ENCODE results near the gene FAM120B. TPM values are rescaled to one million over a fixed set of nuclear protein-coding genes. Genes with fewer than 3 reads are reported as not detected.

Gene FAM120B
- total RNA-seq, 1 experiment from 2014 or later, result 25.2 TPM

DNA sequence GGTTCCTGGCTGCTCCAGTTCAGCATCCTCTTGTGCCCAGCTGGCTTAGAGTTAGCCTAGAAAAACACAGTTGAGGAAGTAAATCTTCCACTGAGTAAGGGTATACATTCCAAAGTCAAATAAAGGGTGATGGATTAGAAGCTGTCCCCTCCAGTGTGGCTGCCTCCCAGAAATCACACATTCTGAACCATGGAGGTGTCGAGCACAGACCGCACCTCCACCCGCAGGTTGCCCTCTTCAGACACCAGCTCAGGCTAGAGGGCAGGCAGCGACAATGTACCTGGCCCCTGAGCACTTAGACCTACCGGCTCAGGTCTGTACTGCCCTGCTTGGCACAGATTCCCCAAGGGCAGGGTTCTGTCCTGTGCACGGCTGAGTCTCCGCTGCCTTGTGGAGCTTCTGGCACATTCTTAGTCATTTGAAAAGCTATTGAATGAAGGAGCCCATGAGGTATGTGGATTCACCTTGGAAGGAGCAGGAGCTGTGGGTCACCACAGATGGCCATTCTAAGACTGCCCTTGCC is 118.1 kb downstream of the FAM120B start:
- no peak overlapping the region for H3K4me2 ChIP-seq (ENCODE audit: low read length)
- H3K9me3 ChIP-seq (ENCODE audit: control insufficient read depth in 1 of 2, insufficient read depth in 1 of 2, low read depth in 1 of 2, low read length in 2 of 2), result no peaks in the 10 kb centered on the region
- ATAC-seq (peak; percentile 30; the same call in 1 of the 2 replicates), DNase-seq (ENCODE audit: low read depth, low spot score) (no peak)
- no peak overlapping the region for H3K9ac ChIP-seq (ENCODE audit: low read length)
- intact Hi-C loops (cut with micrococcal nuclease), result no loop called here
- BruUV-seq (replicated peaks), result no TSS peak
- no peaks in the 10 kb centered on the region for H3K79me2 ChIP-seq (ENCODE audit: insufficient read depth, low read length)
- POLR2A ChIA-PET, result no interaction called here
- RAD21 ChIA-PET (ENCODE audit: low non-redundant PET in 1 of 2, low total read pairs in 2 of 2, uncharacterized antibody in 2 of 2, unreplicated experiment in 2 of 2), result no interaction called here
- H2AFZ ChIP-seq (ENCODE audit: low read depth, low read length, poor library complexity, severe bottlenecking), result no peak overlapping the region
- peaks cover 18% of the 10 kb centered on the region; the same call in 1 of the 2 replicates for H3K27me3 ChIP-seq (ENCODE audit: insufficient read depth, low read length)
- no peaks in the 10 kb centered on the region for H3K36me3 ChIP-seq (ENCODE audit: control insufficient read depth in 1 of 2, insufficient read depth in 2 of 2, low read length in 2 of 2)
- H3K4me3 ChIP-seq (replicated peaks in 1 of 2; ENCODE audit: low read depth in 1 of 2, low read length in 2 of 2), result no peak overlapping the region
- CTCF ChIA-PET, result no interaction called here
- H3K27ac ChIP-seq (ENCODE audit: low read depth, low read length), result no peak overlapping the region
- H3K4me1 ChIP-seq (ENCODE audit: control insufficient read depth in 1 of 2, insufficient read depth in 2 of 2, low read length in 2 of 2), result no peaks in the 10 kb centered on the region
- TF ChIP-seq, protein P1, sequence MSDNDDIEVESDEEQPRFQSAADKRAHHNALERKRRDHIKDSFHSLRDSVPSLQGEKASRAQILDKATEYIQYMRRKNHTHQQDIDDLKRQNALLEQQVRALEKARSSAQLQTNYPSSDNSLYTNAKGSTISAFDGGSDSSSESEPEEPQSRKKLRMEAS (IDR thresholded peaks at IDR 0.05), result no peak
- no peak for TF ChIP-seq RAD21 (IDR thresholded peaks at IDR 0.05; ENCODE audit: low read depth)
- TF ChIP-seq, protein P2, sequence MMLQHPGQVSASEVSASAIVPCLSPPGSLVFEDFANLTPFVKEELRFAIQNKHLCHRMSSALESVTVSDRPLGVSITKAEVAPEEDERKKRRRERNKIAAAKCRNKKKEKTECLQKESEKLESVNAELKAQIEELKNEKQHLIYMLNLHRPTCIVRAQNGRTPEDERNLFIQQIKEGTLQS (IDR thresholded peaks at IDR 0.05), result no peak
- TF ChIP-seq CEBPB (IDR thresholded peaks at IDR 0.05; ENCODE audit: low read depth), result no peak
- TF ChIP-seq, protein P3, sequence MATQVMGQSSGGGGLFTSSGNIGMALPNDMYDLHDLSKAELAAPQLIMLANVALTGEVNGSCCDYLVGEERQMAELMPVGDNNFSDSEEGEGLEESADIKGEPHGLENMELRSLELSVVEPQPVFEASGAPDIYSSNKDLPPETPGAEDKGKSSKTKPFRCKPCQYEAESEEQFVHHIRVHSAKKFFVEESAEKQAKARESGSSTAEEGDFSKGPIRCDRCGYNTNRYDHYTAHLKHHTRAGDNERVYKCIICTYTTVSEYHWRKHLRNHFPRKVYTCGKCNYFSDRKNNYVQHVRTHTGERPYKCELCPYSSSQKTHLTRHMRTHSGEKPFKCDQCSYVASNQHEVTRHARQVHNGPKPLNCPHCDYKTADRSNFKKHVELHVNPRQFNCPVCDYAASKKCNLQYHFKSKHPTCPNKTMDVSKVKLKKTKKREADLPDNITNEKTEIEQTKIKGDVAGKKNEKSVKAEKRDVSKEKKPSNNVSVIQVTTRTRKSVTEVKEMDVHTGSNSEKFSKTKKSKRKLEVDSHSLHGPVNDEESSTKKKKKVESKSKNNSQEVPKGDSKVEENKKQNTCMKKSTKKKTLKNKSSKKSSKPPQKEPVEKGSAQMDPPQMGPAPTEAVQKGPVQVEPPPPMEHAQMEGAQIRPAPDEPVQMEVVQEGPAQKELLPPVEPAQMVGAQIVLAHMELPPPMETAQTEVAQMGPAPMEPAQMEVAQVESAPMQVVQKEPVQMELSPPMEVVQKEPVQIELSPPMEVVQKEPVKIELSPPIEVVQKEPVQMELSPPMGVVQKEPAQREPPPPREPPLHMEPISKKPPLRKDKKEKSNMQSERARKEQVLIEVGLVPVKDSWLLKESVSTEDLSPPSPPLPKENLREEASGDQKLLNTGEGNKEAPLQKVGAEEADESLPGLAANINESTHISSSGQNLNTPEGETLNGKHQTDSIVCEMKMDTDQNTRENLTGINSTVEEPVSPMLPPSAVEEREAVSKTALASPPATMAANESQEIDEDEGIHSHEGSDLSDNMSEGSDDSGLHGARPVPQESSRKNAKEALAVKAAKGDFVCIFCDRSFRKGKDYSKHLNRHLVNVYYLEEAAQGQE (IDR thresholded peaks at IDR 0.05; ENCODE audit: low read depth), result no peak
- no peak for TF ChIP-seq CBX3 (IDR thresholded peaks at IDR 0.05; ENCODE audit: low read depth)
- TF ChIP-seq EZH2 (IDR thresholded peaks at IDR 0.05), result no peak
- TF ChIP-seq POLR2A (IDR thresholded peaks at IDR 0.05; ENCODE audit: borderline replicate concordance, extremely low read depth, insufficient read depth, insufficient read length), result no peak
- no peak for TF ChIP-seq ZFX (IDR thresholded peaks at IDR 0.05)
- TF ChIP-seq ZNF274 (IDR thresholded peaks at IDR 0.05; ENCODE audit: low read depth, low read length), result no peak
- TF ChIP-seq EGR1 (IDR thresholded peaks at IDR 0.05; ENCODE audit: low read depth), result no peak
- no peak for TF ChIP-seq FOSL1 (IDR thresholded peaks at IDR 0.05; ENCODE audit: low read depth)
- no peaks in the 10 kb centered on the region for H3K9me2 ChIP-seq (ENCODE audit: insufficient read depth)
- H4K20me1 ChIP-seq (ENCODE audit: insufficient read depth), result no peaks in the 10 kb centered on the region

All from HCT116 (cell line).